ENCODE data around the gene EED. TPM values are rescaled to one million over a fixed set of nuclear protein-coding genes. Genes with fewer than 3 reads are reported as not detected.
"Not testable (repeated sequence)": the region's sequence is repeated elsewhere in the genome, so short reads cannot be mapped to it uniquely, and the experiment has no call there.

EED gene
- total and polyA plus RNA-seq, 2 donors = 13.8 to 49.7 TPM

GRCh38 chr11:86303257-86303656, 58.7 kb downstream of the EED start:
- Histone ChIP-seq H3K4me1 (ENCODE audit: insufficient read depth) (no peaks in the 10 kb centered on the region), H3K27ac (ENCODE audit: low read depth) (no peak overlapping the region), H3K36me3 (ENCODE audit: insufficient read depth) (no peaks in the 10 kb centered on the region), H3K4me3 (ENCODE audit: low read depth, low read length) (peak overlapping the region; percentile 65)
- 67% methylated on average over 2 of the region's 2 CpGs for WGBS
- DNase-seq (ENCODE audit: extremely low spot score) = no peak

- 100% methylated on average over 2 of the region's 4 CpGs for WGBS
- H3K4me3 ChIP-seq (ENCODE audit: low read depth, low read length); DNase-seq (ENCODE audit: extremely low spot score); H3K4me1 ChIP-seq (ENCODE audit: insufficient read depth); H3K36me3 ChIP-seq (ENCODE audit: insufficient read depth); H3K27ac ChIP-seq (ENCODE audit: low read depth): not testable (repeated sequence)
These were observed 64.2 kb downstream of the EED start for GRCh38 chr11:86308710-86309109.

- no peaks in the 10 kb centered on the region for H3K36me3 ChIP-seq (ENCODE audit: insufficient read depth)
- no peak overlapping the region for H3K4me3 ChIP-seq (ENCODE audit: low read depth, low read length)
- no peaks in the 10 kb centered on the region for H3K4me1 ChIP-seq (ENCODE audit: insufficient read depth)
- H3K27ac ChIP-seq (ENCODE audit: low read depth) = no peak overlapping the region
- WGBS = 91% methylated on average over 2 of the region's 2 CpGs
- no peak for DNase-seq (ENCODE audit: extremely low spot score)
These were observed 69.2 kb downstream of the EED start for GRCh38 chr11:86313793-86314192.

GRCh38 chr11:86314636-86315035, 70.1 kb downstream of the EED start:
- Histone ChIP-seq H3K27ac (ENCODE audit: low read depth) (no peak overlapping the region), H3K36me3 (ENCODE audit: insufficient read depth) (no peaks in the 10 kb centered on the region), H3K4me1 (ENCODE audit: insufficient read depth) (no peaks in the 10 kb centered on the region), H3K4me3 (ENCODE audit: low read depth, low read length) (no peak overlapping the region)
- no peak for DNase-seq (ENCODE audit: extremely low spot score)
- 85% methylated on average over 2 of the region's 2 CpGs for WGBS

Small RNA genes within 50 kb of the gene (small RNA-seq; reads per million reads assigned to genes)
- not detected for gene RF00017
- gene RN7SL225P = not detected

Other genes starting within 250 kb of the EED start
- gene PICALM, start 175.7 kb upstream of the EED start, total RNA-seq = 543 TPM
- 104 TPM for gene PICALM, start 175.7 kb upstream of the EED start, polyA plus RNA-seq
- gene HIKESHI, start 57.5 kb downstream of the EED start, total RNA-seq = 60.8 TPM
- gene HIKESHI, start 57.5 kb downstream of the EED start, polyA plus RNA-seq = 54.7 TPM
- 5.1 TPM for gene CCDC81, start 130.1 kb downstream of the EED start, total RNA-seq
- 1.2 TPM for gene CCDC81, start 130.1 kb downstream of the EED start, polyA plus RNA-seq